ENCODE data around the gene MED23. TPM values are rescaled to one million over a fixed set of nuclear protein-coding genes. Genes with fewer than 3 reads are reported as not detected.
A peak's percentile ranks its signal among the peaks of the same experiment; 100 is the strongest.

The MED23 gene
- total RNA-seq, 6 donors from 2014 or later = 18.1 to 46.2 (median 23.9) TPM

- TF ChIP-seq EP300 (IDR thresholded peaks at IDR 0.05) = no peak
- no peak for TF ChIP-seq POLR2AphosphoS5 (IDR thresholded peaks at IDR 0.05)
- TF ChIP-seq CTCF (IDR thresholded peaks at IDR 0.05) = no peak
- no peak for TF ChIP-seq POLR2A (IDR thresholded peaks at IDR 0.05)
- Histone ChIP-seq H3K4me1 (no peaks in the 10 kb centered on the region), H3K36me3 (no peaks in the 10 kb centered on the region), H3K27me3 (no peaks in the 10 kb centered on the region), H3K9me3 (no peaks in the 10 kb centered on the region), H3K4me3 (no peak within 1 kb of the TSS), H3K27ac (no peak within 1 kb of the TSS)
- no peak for ATAC-seq (ENCODE audit: low FRiP score in 2 of 2)
- DNase-seq = no peak
- WGBS, 2 donors = 73 to 78% methylated on average over 10 of the region's 10 CpGs
These were observed 9.1 kb upstream of the MED23 start, which contains the start of gene ENPP3 for GRCh38 chr6:131636880-131637792. ENPP3 (plus strand) TSS chr6:131637302; CDS start chr6:131637385, 83 bp downstream.

GRCh38 chr6:131635384-131636340, 7.6 kb upstream of the MED23 start:
- Histone ChIP-seq H3K4me1 (no peaks in the 10 kb centered on the region), H3K27ac (no peak overlapping the region), H3K36me3 (no peaks in the 10 kb centered on the region), H3K4me3 (no peak overlapping the region), H3K9me3 (no peaks in the 10 kb centered on the region), H3K27me3 (no peaks in the 10 kb centered on the region)
- no peak for DNase-seq
- no peak for ATAC-seq (ENCODE audit: low FRiP score in 2 of 2)
- WGBS, 2 donors = 91 to 95% methylated on average over 11 of the region's 11 CpGs
- no peak for TF ChIP-seq POLR2A (IDR thresholded peaks at IDR 0.05)
- TF ChIP-seq CTCF (IDR thresholded peaks at IDR 0.05) = no peak
- no peak for TF ChIP-seq POLR2AphosphoS5 (IDR thresholded peaks at IDR 0.05)
- no peak for TF ChIP-seq EP300 (IDR thresholded peaks at IDR 0.05)

GRCh38 chr6:131631625-131632289, 3.7 kb upstream of the MED23 start:
- Histone ChIP-seq H3K27ac (no peak overlapping the region), H3K36me3 (no peaks in the 10 kb centered on the region), H3K4me3 (no peak overlapping the region), H3K9me3 (no peaks in the 10 kb centered on the region), H3K27me3 (no peaks in the 10 kb centered on the region), H3K4me1 (peaks cover 17 to 21% (median 18%) of the 10 kb centered on the region in 4 donors)
- 90 to 99% methylated on average over 3 of the region's 3 CpGs for WGBS, 2 donors
- DNase-seq = no peak
- ATAC-seq (ENCODE audit: low FRiP score in 2 of 2) = no peak
- no peak for TF ChIP-seq CTCF (IDR thresholded peaks at IDR 0.05)
- TF ChIP-seq POLR2AphosphoS5 (IDR thresholded peaks at IDR 0.05) = no peak
- no peak for TF ChIP-seq EP300 (IDR thresholded peaks at IDR 0.05)
- no peak for TF ChIP-seq POLR2A (IDR thresholded peaks at IDR 0.05)

- Histone ChIP-seq H3K27ac (peak overlapping the region in 3 of 4 donors; percentile 6 to 33 (median 23)), H3K27me3 (no peaks in the 10 kb centered on the region), H3K9me3 (no peaks in the 10 kb centered on the region), H3K4me3 (no peak overlapping the region), H3K36me3 (peaks cover 0 to 10% (median under 1%) of the 10 kb centered on the region in 4 donors), H3K4me1 (peaks cover 20 to 25% (median 24%) of the 10 kb centered on the region in 4 donors)
- DNase-seq (peak in 1 of 2 donors; percentile 57), ATAC-seq (ENCODE audit: low FRiP score in 2 of 2) (no peak)
- TF ChIP-seq POLR2AphosphoS5 (IDR thresholded peaks at IDR 0.05) (no peak), CTCF (IDR thresholded peaks at IDR 0.05) (no peak), POLR2A (IDR thresholded peaks at IDR 0.05) (no peak), EP300 (IDR thresholded peaks at IDR 0.05) (no peak)
- WGBS, 2 donors = 62 to 75% methylated on average over 2 of the region's 2 CpGs
These were observed 1.6 kb upstream of the MED23 start for GRCh38 chr6:131629651-131630050.
